ENCODE results near the gene CCDC93. TPM values are rescaled to one million over a fixed set of nuclear protein-coding genes. Genes with fewer than 3 reads are reported as not detected.

CCDC93 gene
- total RNA-seq, 1 donor from 2014 or later: 13.2 TPM

DNA sequence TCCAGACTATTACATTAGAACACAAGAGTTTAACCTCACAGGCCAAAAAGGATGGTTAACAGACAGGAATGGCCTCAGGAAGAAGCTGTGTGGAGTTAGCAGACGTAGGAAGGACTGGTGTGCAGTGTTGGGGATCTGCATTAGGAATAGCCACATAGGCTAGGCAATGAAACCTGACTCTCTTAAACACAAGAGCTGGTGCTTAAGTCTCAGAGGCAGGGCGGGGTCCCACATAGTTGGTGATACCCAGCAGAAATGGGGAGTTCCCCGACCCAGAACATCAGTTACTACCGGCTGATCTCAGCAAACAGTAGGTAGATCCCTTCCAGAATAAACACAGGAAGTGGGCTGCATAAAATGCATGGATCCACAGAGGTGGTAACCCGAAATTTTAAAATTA lies 64.1 kb downstream of the CCDC93 start:
- DNase-seq (ENCODE audit: low read depth): no peak
- no peak overlapping the region for H3K4me3 ChIP-seq (ENCODE audit: low read depth, low read length)
- TF ChIP-seq, protein P1, sequence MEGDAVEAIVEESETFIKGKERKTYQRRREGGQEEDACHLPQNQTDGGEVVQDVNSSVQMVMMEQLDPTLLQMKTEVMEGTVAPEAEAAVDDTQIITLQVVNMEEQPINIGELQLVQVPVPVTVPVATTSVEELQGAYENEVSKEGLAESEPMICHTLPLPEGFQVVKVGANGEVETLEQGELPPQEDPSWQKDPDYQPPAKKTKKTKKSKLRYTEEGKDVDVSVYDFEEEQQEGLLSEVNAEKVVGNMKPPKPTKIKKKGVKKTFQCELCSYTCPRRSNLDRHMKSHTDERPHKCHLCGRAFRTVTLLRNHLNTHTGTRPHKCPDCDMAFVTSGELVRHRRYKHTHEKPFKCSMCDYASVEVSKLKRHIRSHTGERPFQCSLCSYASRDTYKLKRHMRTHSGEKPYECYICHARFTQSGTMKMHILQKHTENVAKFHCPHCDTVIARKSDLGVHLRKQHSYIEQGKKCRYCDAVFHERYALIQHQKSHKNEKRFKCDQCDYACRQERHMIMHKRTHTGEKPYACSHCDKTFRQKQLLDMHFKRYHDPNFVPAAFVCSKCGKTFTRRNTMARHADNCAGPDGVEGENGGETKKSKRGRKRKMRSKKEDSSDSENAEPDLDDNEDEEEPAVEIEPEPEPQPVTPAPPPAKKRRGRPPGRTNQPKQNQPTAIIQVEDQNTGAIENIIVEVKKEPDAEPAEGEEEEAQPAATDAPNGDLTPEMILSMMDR (conservative IDR thresholded peaks at IDR 0.05; ENCODE audit: low read depth, low read length): no peak

DNA sequence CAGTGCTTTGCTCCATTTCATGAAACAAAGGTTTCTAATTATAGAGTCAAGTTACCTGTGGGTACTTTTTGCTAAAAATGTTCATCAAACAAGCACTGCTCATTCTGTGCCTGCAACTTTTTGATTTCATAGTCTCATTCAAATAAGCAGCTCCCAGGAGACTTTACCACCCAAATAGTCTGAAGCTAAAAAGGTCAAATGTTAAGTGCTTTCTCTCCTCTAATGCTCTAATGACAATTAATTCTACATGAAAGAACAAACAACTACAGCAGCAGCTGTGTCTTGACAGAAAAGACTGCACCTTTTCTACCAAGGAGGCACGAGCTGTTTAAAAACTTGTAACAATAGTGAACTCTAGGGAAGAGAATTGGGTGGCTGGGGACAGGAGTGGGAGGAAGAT lies 65.3 kb downstream of the CCDC93 start:
- DNase-seq (ENCODE audit: low read depth): no peak
- TF ChIP-seq, protein P1 (conservative IDR thresholded peaks at IDR 0.05; ENCODE audit: low read depth, low read length): no peak
- no peak overlapping the region for H3K4me3 ChIP-seq (ENCODE audit: low read depth, low read length)

DNA sequence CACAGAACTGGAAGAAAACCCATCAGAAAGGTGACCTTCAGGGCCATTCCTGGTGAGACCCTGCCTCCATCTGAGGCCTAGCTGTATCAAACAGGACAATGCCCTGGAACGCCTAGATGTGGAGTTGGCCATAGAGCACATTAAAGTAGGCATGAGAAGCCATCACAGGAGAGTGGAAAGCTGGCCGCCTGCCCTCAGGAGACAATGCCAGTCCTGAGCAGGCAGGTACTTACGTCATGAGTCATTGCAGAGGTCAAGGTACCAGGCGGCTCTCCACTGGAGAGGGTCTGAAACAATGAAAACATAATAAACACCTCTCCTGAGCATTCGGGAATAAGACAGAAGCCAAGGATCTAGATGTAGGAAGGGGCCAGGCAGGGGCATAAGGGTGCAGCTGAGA lies 68.6 kb downstream of the CCDC93 start:
- TF ChIP-seq, protein P1 (conservative IDR thresholded peaks at IDR 0.05; ENCODE audit: low read depth, low read length): no peak
- no peak for DNase-seq (ENCODE audit: low read depth)
- no peak overlapping the region for H3K4me3 ChIP-seq (ENCODE audit: low read depth, low read length)

DNA sequence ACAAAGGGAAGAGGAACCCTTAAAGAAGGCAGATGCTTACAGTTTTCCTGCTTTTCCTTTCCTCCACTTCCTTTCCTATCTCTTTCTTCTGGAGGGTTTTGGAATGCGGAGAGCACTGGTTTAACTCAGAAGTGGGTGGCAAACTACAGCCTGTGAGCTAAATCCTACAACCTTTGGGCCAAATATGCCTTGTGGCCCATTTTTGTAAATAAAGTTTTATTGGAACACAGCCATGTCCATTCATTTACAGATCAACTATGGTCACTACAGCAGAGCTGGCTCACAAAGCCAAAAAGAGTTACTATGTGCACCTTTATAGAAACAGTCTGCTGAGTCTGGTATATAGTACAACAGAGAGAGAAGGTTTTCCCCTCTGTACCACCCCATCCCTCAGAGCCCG lies 69.1 kb downstream of the CCDC93 start:
- H3K4me3 ChIP-seq (ENCODE audit: low read depth, low read length): no peak overlapping the region
- DNase-seq (ENCODE audit: low read depth): no peak
- TF ChIP-seq, protein P1 (conservative IDR thresholded peaks at IDR 0.05; ENCODE audit: low read depth, low read length): no peak

DNA sequence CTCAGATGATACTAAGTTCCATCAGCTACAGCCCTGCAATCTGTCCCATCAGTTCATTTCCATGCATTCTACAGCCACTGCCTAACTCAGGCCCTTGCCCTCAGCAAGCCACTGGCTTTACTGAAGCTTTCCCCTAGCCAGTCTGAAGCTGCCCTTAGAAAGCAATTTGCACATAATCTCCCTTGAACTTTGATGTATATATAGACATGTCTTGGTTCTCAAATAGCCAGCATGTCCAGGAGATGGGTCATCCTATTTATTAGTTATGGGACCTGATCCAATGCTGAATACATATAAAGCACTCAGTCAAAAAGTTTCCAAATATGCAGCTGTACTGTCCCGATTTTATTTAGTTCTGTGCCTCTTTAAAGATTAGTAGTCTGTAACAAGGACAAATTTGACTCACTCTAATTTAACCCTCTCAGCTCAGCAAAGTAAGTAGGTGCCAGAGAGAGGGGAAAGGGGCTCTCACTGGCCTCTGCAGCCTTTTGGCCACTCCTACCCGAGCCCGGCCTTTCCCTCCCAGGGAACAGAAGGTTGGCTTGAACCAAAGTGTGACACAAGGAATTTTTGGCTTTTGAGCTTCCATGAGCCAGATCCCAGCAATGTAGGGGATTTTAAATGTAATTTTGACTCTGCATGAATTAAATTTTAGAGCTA lies 70.7 kb downstream of the CCDC93 start:
- TF ChIP-seq, protein P1 (conservative IDR thresholded peaks at IDR 0.05; ENCODE audit: low read depth, low read length): no peak
- no peak overlapping the region for H3K4me3 ChIP-seq (ENCODE audit: low read depth, low read length)
- DNase-seq (ENCODE audit: low read depth): no peak

DNA sequence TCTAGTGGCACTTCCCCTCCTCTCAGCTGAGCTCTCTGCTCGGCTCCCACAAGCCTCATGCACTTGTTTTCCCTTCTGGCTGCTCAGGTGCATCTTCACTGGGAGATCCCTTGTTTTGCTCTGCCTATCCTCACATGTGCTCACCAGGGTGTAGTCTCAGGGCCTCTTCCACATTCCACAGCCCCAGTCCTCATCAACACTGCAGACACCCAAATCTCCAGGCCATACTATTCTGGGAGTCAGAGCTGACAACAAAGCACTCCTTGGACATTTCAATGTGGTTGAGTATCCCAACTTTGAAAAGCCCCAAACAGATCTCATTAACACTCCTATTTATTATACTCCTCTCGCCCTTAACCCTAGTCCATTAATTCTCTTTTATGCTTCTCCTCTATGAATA lies 71.3 kb downstream of the CCDC93 start:
- no peak for DNase-seq (ENCODE audit: low read depth)
- H3K4me3 ChIP-seq (ENCODE audit: low read depth, low read length): no peak overlapping the region
- TF ChIP-seq, protein P1 (conservative IDR thresholded peaks at IDR 0.05; ENCODE audit: low read depth, low read length): no peak

DNA sequence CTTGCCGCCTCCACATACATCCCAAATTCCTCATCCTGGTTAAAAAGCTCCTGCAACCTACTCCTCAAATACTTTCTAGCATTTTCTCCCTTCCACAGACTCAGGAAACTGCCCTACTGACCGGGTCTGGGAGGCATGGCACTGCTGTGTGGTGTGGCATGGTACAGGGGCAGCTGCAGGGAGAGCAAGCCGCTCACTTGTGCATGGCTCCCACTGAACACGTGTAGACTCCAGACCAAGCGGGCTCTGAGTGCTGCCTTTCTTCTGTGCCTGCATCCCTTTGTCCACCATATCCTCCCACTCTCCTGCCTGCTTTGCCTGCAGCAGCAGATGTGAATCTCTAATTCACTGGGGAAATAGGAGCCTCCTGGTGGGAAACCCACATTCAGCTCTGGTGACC lies 72.2 kb downstream of the CCDC93 start:
- no peak overlapping the region for H3K4me3 ChIP-seq (ENCODE audit: low read depth, low read length)
- DNase-seq (ENCODE audit: low read depth): no peak
- TF ChIP-seq, protein P1 (conservative IDR thresholded peaks at IDR 0.05; ENCODE audit: low read depth, low read length): no peak
